GM19395 (cell line): Measurements from ENCODE around the gene SPATA22.
"Not testable (repeated sequence)": the region's sequence is repeated elsewhere in the genome, so short reads cannot be mapped to it uniquely, and the experiment has no call there.

ENCODE experiments used
- ATAC-seq: cut with Tn5 transposase; IDR thresholded peaks from one replicate; pipeline ENCODE4 v1.9.1; 2021; ENCODE audit warnings: mild to moderate bottlenecking, moderate library complexity; ENCODE audit not compliant: unreplicated experiment

Gene SPATA22, protein sequence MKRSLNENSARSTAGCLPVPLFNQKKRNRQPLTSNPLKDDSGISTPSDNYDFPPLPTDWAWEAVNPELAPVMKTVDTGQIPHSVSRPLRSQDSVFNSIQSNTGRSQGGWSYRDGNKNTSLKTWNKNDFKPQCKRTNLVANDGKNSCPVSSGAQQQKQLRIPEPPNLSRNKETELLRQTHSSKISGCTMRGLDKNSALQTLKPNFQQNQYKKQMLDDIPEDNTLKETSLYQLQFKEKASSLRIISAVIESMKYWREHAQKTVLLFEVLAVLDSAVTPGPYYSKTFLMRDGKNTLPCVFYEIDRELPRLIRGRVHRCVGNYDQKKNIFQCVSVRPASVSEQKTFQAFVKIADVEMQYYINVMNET

GRCh38 chr17:3471599-3471998 lies at the start of gene SPATA22:
Gene SPATA22 (minus strand): TSS chr17:3471819. CDS start chr17:3469325, 2,494 bp downstream.
- ATAC-seq, result no peak

- ATAC-seq, result not testable (repeated sequence)
Observed at GRCh38 chr17:3519472-3519871, 47.9 kb upstream of the SPATA22 start.

DNA sequence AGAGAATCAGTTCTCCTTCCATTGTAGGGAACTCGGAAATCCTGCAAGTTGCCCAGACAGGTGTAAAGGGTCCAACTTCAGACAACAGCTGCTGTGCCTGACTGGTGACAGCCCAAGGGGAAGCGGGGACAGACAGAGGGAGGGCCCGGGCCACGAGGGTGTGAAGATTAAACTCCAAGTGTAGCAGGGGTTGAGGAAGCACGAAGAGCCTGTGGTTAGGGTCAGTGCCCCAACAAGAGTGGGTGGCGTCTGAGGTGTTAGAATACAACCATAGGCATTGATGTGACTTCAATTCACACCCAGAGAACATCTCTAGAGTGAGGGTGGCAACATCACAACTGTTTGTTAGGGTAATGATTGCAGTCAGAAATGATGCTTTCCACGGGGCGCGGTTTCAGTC lies 43.3 kb upstream of the SPATA22 start:
- ATAC-seq, result no peak

- not testable (repeated sequence) for ATAC-seq
Observed at GRCh38 chr17:3514167-3514566, 42.5 kb upstream of the SPATA22 start.

GRCh38 chr17:3513305-3514035 lies 41.9 kb upstream of the SPATA22 start:
- ATAC-seq, result no peak

DNA sequence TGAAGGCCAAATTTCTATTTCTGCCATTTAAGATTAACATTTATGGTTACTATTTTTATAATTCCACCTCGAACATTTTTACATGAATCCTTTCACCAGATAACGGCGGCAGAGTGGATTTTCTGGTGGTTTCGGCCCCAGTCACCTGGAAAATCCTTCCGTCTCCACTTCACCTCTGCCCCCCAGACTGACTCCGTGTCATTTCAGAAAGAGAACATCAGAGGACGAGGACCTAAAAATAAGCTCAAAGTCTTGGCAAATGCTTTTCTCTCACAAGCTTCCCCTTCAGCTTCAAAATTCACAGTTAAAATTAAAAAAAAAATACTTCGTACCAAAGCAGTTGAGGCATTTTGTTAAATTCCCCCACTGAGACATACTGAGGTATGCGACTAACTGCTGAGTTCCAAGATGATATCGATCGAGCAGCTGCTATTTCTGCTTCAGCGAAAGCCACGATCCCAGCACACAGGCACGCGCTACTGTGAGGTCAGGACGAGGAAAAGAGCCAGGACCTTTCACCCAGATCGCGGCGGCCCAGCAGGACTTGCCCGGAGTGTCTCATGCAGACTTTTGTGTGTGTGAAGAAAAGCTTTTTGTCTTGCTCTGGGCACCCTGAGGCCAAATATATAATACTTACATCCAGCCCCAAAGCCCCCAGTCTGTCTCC lies 41.0 kb upstream of the SPATA22 start:
- ATAC-seq, result no peak

DNA sequence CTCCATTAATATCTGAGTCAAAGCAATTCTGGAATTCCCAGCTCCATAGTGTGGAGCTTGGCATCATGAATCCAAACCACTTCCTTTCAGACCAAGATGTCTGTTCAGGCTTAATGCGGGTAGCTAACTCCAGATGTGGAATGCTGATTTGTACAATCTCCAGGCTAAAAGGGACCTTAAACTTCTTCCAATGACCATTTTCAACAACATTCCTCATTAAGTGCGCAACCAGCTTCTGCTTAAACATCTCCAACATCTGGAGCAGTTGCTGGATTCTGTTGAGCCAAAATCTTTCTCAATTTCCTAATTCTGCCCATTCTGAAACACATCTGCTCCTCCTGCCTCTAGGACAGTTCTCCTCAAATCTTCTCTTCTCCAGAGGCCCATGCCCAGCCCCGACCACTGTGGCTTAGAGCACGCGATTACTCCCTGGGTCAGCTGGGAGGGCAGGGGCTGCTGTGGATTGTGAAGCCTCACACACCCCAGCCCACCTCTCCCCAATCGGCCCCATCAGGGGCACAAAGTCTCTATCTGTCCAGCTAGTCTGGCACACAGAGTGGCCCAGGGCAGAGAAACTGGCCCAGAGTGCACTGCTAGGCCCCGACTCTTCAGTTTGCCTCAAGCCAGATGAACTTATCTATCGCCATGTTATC lies 40.4 kb upstream of the SPATA22 start:
- no peak for ATAC-seq

DNA sequence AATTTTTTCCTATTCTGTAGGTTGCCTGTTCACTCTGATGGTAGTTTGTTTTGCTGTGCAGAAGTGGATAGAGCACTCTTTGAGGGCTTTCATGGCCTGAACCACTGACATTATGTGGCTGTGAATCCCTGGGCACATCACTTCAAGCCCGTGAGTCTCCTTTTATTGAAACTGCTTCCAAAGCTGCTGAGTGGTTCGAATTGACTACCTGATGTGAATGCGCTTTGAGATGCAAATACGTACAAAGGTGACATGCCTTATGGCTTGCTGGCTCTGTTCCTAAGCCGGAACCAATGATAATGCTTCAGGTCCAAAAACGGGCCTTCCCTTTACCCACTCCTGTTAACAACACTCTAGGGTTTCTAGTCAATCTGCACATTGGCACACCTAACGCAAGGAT lies 38.5 kb upstream of the SPATA22 start:
- ATAC-seq, result no peak

DNA sequence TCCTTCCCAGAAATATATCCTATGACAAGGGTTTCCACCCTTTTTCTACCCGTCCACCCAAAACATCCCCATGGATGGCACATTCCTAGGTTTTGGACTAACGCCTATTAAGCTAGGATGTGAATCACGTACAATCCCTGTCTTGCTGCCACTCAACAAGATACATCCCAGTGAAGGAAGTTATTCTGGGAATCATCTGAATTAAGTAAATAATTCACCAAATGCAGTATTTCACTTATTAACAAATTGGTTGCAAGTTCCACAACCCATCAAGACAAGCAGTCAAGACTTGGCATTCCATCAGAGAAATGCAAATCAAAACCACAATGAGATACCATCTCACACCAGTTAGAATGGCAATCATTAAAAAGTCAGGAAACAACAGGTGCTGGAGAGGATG lies 36.2 kb upstream of the SPATA22 start:
- no peak for ATAC-seq

DNA sequence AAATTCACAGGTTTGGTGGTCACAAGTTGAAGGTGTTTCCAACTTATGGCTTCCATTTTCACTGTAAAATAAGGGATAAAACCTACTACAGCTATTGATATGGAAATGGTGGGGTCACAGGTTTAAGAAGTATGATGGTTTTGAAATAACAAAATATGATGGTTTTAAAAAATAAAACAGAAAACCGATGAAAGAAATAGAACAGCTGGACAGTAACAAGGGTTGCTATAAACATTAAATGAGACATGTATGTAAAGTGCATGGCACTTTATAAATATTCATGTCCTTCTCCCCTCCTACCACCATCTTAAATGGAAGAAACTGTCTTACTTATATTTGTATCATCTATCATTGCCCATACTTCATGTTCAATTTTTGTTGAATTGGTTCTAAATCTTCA lies 35.5 kb upstream of the SPATA22 start:
- no peak for ATAC-seq

GRCh38 chr17:3506054-3506453 lies 34.4 kb upstream of the SPATA22 start:
- ATAC-seq, result no peak

GRCh38 chr17:3505008-3505407 lies 33.4 kb upstream of the SPATA22 start:
- ATAC-seq, result no peak

GRCh38 chr17:3503285-3503684 lies 31.7 kb upstream of the SPATA22 start:
- ATAC-seq, result no peak

- no peak for ATAC-seq
Observed at GRCh38 chr17:3502466-3502865, 30.8 kb upstream of the SPATA22 start.

DNA sequence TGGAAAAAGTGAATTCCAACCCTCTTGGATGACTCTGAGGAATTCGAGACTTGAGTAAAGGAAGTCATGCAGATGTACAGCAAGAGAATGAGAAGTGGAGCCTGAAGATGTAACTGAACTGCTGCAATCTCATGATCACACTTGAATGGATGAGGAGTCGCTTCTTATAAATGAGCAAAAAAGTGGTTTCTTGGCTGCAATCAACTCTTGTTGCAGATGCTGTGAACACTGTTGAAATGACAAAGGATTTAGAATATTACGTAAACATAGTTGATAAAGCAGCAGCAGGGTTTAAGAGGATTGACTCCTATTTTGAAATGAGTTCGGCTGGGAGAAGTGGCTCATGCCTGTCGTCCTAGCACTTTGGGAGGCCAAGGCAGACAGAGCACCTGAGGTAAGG lies 29.7 kb upstream of the SPATA22 start:
- ATAC-seq, result no peak

GRCh38 chr17:3497101-3497500 lies 25.5 kb upstream of the SPATA22 start:
- no peak for ATAC-seq

DNA sequence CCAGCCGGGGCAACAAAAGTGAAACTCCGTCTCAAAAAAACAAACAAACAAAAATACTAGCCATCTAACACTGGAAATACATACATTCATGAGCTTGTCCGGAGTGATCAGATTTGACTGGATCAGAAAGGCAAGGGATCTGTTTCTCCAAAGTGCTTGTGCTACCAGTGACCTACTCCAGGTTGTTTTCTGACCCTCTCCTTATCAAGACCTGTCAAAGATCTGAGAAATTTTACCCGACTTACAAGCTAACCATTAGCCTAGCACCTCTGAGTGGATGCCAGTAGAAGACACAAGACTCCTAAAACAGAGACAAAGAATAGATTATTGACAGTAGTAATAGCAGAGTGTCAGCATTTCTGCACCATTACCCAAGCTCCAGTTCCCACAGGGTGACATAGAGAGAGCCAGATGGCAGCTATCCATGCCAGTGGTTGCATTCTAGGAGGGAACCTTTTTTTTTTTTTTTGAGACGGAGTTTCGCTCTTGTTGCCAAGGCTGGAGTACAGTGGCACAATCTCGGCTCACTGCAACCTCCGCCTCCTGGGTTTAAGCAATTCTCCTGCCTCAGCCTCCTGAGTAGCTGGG lies 14.0 kb upstream of the SPATA22 start:
- no peak for ATAC-seq

- no peak for ATAC-seq
Observed at GRCh38 chr17:3482852-3483251, 11.2 kb upstream of the SPATA22 start.

DNA sequence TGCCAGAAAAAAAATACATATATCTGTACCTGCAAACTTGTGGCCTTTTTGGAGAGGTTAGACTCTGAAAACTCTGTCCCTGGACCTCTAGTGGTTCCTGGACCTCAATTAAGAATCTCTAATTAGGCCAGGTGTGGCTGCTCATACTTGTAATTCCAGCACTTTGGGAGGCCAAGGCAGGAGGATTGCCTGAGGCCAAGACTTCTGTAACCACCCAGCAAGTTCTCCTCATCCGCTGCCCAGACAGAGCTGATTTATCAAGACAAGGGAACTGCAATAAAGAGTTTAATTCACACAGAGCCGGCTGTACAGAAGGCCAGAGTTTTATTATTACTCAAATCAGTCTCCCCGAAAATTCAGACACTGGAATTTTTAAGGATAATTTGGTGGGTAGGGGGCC lies 8.4 kb upstream of the SPATA22 start:
- ATAC-seq, result no peak

GRCh38 chr17:3475812-3476610 lies 4.4 kb upstream of the SPATA22 start, which contains the start of gene ASPA:
Gene ASPA (plus strand): TSS chr17:3475997. CDS start chr17:3476160, 163 bp downstream.
- no peak for ATAC-seq
